Left ventricle myocardium inferior (tissue), 1 donor: ENCODE measurements around the gene PRKCD. TPM values are rescaled to one million over a fixed set of nuclear protein-coding genes. Genes with fewer than 3 reads are reported as not detected.

Experiments
- DNase-seq: peaks from one replicate; pipeline ENCODE4 v3.0.0-alpha.2; 2020
- H3K27ac ChIP-seq: fragments of 200-600 bp; replicated peaks from 2 replicates; pipeline ENCODE4 v1.8.0; 2021
- H3K27me3 ChIP-seq: fragments of 200-600 bp; 2 replicates; pipeline ENCODE4 v1.8.0; 2021; ENCODE audit warnings: low read depth
- H3K36me3 ChIP-seq: fragments of 200-600 bp; 2 replicates; pipeline ENCODE4 v1.8.0; 2021
- H3K4me1 ChIP-seq: fragments of 200-600 bp; 2 replicates; pipeline ENCODE4 v1.8.0; 2021
- H3K4me3 ChIP-seq: fragments of 200-600 bp; 2 replicates; pipeline ENCODE4 v1.8.0; 2021; ENCODE audit warnings: mild to moderate bottlenecking, moderate library complexity
- H3K9me3 ChIP-seq: fragments of 200-600 bp; replicated peaks from 2 replicates; pipeline ENCODE4 v1.8.0; 2021
- intact Hi-C: fragments of 100-400 bp; cut with micrococcal nuclease; formaldehyde crosslinking; loops from one replicate; pipeline ENCODE4 v1.11.0; 2022
- total RNA-seq: library from RNA; stranded (reverse); fragmentation: NEBNext Ultra II Directional; extraction: Animal tissue kit (Norgen Biotek cat#: 25700); gene quantifications from one replicate; pipeline ENCODE4 v1.2.1, GENCODE V29; 2021
- TF ChIP-seq, protein P1 (sequence below): fragments of 200-600 bp; IDR thresholded peaks from 2 replicates; pipeline ENCODE4 v1.8.0; 2021; ENCODE audit warnings: antibody characterized with exemption, mild to moderate bottlenecking, borderline replicate concordance
- donor health status: DM: no; HTN: yes; CAD: no; lungs with severe emphysema.

Gene PRKCD
- total RNA-seq, 1 donor from 2014 or later, result 13.6 TPM

DNA sequence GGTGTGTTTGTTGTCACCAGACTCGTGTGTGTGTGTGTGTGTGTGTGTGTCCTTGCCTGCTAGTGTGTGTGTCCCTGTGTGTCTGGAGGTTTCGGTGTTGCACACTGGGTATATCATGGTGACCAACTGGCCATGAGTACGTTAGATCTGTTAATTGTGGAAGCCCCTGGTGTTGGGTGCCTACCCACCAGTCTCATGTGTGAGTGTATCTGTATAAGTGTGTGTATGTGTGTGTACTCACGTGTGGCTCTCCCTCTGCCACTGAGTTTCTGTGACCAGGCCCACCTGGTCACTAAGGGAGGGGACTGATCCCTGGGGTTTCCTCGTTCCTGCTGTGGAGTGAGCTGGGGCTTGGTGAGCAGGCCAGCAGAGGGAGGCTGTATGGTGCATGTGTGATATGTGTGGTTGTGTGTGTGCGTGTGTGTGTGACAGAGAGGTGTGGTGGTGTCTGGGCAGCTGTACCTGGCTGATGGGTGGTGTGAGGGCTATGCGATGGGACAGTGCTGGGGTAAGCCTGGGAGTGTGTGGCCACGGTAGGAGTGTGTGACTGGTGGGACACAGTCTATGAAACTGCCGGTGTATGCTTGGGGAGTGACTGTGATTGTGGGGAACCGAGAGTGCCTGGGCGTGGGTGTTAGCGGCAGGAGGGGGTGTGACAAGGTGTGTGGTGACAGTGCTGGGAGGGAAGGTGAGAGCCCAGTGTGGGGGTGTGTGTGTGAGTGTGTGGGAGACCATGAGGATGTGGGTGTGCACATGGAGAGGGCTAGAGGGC, 1.8 kb downstream of the PRKCD start:
- peak overlapping the region; percentile 82 for H3K4me3 ChIP-seq

DNA sequence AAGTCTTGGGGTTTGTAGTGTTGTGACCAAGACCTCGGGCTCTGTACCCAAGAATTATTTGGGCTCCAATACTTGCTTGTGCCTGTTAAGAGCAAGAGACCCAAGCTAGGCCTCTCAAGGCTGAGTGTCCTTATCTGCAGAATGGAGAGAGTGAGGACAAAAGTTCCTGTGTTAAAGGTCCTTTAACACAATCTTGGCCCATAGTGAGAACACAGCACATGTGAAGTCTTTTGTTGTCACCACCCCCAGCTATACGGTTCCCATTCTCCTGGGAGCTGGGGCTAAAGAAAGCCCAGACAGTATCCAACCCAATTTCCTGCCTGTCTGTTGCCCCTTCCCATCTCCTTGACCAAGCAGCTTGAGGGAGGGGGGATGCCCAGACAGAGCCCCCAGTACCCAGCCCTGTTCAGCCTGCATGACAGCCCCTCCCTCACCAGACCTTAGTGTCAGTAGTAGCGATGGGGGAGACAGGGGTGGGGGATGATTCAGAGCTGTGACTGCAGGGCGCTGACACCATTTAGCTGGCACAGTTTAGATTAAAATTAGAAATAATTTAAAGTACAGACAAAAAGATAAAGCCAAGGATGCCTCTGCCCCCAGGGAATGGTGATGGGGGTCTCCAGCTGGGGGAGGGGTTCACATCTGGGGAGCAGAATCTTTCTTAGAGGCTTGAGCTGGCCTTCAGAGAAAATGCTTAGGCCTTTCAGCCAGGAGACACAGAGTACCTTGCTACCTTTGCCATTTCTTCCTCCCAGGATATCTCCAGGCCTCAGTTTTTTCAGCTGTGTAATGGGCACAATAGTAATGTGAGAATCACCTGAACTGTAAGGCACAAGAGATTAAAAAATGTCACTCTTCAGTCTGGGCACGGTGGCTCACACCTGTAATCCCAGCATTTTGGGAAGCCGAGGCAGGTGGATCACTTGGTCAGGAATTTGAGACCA, 2.7 kb downstream of the PRKCD start:
- intact Hi-C loops, result no loop called here
- no peak overlapping the region for H3K4me3 ChIP-seq
- H3K9me3 ChIP-seq, result no peaks in the 10 kb centered on the region
- TF ChIP-seq, protein P1, sequence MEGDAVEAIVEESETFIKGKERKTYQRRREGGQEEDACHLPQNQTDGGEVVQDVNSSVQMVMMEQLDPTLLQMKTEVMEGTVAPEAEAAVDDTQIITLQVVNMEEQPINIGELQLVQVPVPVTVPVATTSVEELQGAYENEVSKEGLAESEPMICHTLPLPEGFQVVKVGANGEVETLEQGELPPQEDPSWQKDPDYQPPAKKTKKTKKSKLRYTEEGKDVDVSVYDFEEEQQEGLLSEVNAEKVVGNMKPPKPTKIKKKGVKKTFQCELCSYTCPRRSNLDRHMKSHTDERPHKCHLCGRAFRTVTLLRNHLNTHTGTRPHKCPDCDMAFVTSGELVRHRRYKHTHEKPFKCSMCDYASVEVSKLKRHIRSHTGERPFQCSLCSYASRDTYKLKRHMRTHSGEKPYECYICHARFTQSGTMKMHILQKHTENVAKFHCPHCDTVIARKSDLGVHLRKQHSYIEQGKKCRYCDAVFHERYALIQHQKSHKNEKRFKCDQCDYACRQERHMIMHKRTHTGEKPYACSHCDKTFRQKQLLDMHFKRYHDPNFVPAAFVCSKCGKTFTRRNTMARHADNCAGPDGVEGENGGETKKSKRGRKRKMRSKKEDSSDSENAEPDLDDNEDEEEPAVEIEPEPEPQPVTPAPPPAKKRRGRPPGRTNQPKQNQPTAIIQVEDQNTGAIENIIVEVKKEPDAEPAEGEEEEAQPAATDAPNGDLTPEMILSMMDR, result no peak
- no peaks in the 10 kb centered on the region for H3K36me3 ChIP-seq
- peaks cover 68% of the 10 kb centered on the region for H3K4me1 ChIP-seq
- no peaks in the 10 kb centered on the region for H3K27me3 ChIP-seq
- peak overlapping the region; percentile 16 for H3K27ac ChIP-seq
- no peak for DNase-seq

More for the DNA sequence above, 1.8 kb downstream of the PRKCD start:
- TF ChIP-seq, protein P1, result no peak
- no peak for DNase-seq
- Histone ChIP-seq H3K36me3 (no peaks in the 10 kb centered on the region), H3K4me1 (peaks cover 68% of the 10 kb centered on the region), H3K27me3 (no peaks in the 10 kb centered on the region), H3K9me3 (no peaks in the 10 kb centered on the region), H3K27ac (peak overlapping the region; percentile 16)
- intact Hi-C loops, result no loop called here

DNA sequence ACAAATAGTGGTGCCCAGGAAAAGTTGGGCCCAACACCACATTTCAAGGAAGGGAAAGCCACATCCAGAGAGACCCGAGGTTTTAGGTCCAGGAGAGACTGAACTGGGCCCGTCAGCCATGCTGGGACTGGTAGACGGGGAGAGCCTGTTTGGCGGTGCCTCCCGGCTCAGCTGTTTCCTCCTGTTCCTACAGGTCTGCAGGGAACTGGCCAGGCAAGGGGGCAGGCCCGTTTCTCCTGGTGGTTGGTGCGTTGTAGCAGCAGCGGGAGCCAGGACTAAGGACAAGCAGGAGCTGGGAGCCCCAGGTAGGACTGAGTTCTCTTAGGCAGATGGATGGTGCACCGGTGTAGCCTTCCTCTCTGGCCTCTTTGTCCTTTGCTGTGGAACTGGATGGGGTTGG, 3.9 kb downstream of the PRKCD start:
- intact Hi-C loops, result no loop called here
- no peak for DNase-seq
- Histone ChIP-seq H3K27me3 (no peaks in the 10 kb centered on the region), H3K9me3 (no peaks in the 10 kb centered on the region), H3K27ac (no peak overlapping the region), H3K36me3 (no peaks in the 10 kb centered on the region), H3K4me3 (no peak overlapping the region), H3K4me1 (peaks cover 56% of the 10 kb centered on the region)
- TF ChIP-seq, protein P1, result no peak

DNA sequence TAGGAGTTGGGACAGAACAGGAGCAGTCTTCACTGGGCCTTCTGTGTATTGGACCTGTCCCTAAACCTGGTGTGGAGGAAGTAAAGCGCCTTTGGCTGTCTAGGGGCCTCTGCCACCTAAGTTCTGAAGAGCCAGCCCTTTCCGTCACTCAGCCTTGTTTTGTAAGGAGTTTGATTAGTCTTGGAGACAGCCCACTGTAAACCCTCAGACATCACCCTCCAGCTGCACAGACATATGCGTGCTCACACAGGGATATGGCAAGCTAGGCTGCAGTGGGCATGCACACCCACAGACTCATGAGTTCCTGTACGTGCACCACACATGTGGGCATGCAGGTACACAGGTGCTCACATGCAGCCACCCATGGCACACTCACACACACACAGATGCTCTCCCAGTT, 5.2 kb downstream of the PRKCD start:
- no peak for DNase-seq
- TF ChIP-seq, protein P1, result no peak
- Histone ChIP-seq H3K27me3 (no peaks in the 10 kb centered on the region), H3K4me3 (peak overlapping the region; percentile 30), H3K36me3 (no peaks in the 10 kb centered on the region), H3K27ac (peak overlapping the region; percentile 66), H3K9me3 (no peaks in the 10 kb centered on the region), H3K4me1 (peaks cover 46% of the 10 kb centered on the region)
- intact Hi-C loops, result no loop called here

DNA sequence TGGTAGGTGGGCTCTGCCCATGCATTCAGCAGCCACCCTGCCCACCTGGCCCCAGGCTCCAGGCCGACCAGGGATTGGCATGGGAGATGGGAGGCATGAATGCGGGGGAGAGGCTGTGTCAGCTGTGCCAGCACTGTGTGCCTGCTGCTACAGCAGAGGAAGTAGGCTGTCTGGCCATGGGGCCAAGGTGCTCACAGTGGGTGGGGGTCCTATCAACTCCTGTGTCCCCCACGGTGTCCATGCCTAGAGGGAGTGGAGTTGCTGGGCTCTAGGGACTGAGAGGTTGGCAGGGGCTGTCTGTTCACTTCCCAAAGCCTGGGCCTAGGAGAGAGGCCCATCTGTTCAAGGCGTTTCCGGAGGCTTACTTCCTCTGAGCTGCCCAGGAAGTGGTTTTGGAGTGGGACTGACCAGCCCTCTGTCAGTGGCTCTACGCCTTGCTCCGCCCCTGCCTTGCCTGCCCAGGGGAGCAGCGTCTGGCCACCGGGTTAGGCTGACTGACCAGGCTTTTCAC, 5.8 kb downstream of the PRKCD start:
- TF ChIP-seq, protein P1, result no peak
- Histone ChIP-seq H3K36me3 (no peaks in the 10 kb centered on the region), H3K9me3 (no peaks in the 10 kb centered on the region), H3K27me3 (no peaks in the 10 kb centered on the region), H3K4me3 (peak overlapping the region; percentile 30), H3K27ac (peak overlapping the region; percentile 66), H3K4me1 (peaks cover 39% of the 10 kb centered on the region)
- intact Hi-C loops, result no loop called here
- DNase-seq, result peak; percentile 73
